Osteoblast (primary cell): ENCODE measurements around the gene ADCY2. TPM values are rescaled to one million over a fixed set of nuclear protein-coding genes. Genes with fewer than 3 reads are reported as not detected.

Source experiments
- DNase-seq: peaks from one replicate; pipeline ENCODE4 v3.0.0; 2011; ENCODE audit warnings: low spot score, mixed read lengths; ENCODE audit not compliant: insufficient read length; ENCODE audit errors: missing footprints
- H2AFZ ChIP-seq: 2 replicates; pipeline ENCODE4 v1.6.0; 2011; ENCODE audit warnings: mild to moderate bottlenecking, low read length
- H3K27ac ChIP-seq: 2 replicates; pipeline ENCODE4 v1.5.1; 2011; ENCODE audit warnings: mild to moderate bottlenecking, low read depth, low read length, moderate library complexity
- H3K27me3 ChIP-seq: 2 replicates; pipeline ENCODE4 v1.6.0; 2012; ENCODE audit warnings: mild to moderate bottlenecking, control low read depth, inconsistent platforms, low read length, moderate library complexity; ENCODE audit not compliant: insufficient read depth
- H3K36me3 ChIP-seq: 2 replicates; pipeline ENCODE4 v1.5.1; 2011; ENCODE audit warnings: mild to moderate bottlenecking, low read length, control low read depth, moderate library complexity; ENCODE audit not compliant: insufficient read depth
- H3K4me1 ChIP-seq: 2 replicates; pipeline ENCODE4 v1.5.1; 2011; ENCODE audit warnings: mild to moderate bottlenecking, low read length, control low read depth, moderate library complexity; ENCODE audit not compliant: insufficient read depth
- H3K4me2 ChIP-seq: 2 replicates; pipeline ENCODE4 v1.6.0; 2011; ENCODE audit warnings: mild to moderate bottlenecking, low read length; ENCODE audit not compliant: insufficient read depth
- H3K4me3 ChIP-seq: fragments of 200-600 bp; sonication (generic); 3 replicates; pipeline ENCODE4 v1.5.1; 2012; ENCODE audit warnings: mild to moderate bottlenecking, low read length, inconsistent platforms; ENCODE audit not compliant: insufficient read depth
- H3K79me2 ChIP-seq: 2 replicates; pipeline ENCODE4 v1.6.0; 2012; ENCODE audit warnings: mild to moderate bottlenecking, low read length, control low read depth, inconsistent platforms; ENCODE audit not compliant: insufficient read depth
- H3K9me3 ChIP-seq: 2 replicates; pipeline ENCODE4 v1.5.1; 2011; ENCODE audit warnings: low read depth, low read length, control low read depth
- H4K20me1 ChIP-seq: 2 replicates; pipeline ENCODE4 v1.6.0; 2012; ENCODE audit warnings: mild to moderate bottlenecking, low read length, control low read depth; ENCODE audit not compliant: insufficient read depth
- CTCF ChIP-seq: IDR thresholded peaks from 2 replicates; pipeline ENCODE4 v1.5.1; 2011; ENCODE audit warnings: mild to moderate bottlenecking, low read depth, low read length, moderate library complexity; ENCODE audit errors: extremely low read depth
- total RNA-seq: library from RNA; depleted of rRNA; stranded (reverse); fragments of >200 nt; gene quantifications from 2 replicates; pipeline ENCODE4 v1.2.3, GENCODE V29; 2012

ADCY2 gene
- total RNA-seq, 1 donor = under 0.01 TPM

- no peak for TF ChIP-seq CTCF
- H3K4me3 ChIP-seq = no peak overlapping the region
- H3K27me3 ChIP-seq = no peaks in the 10 kb centered on the region
- DNase-seq = peak; percentile 62
- peaks cover 30% of the 10 kb centered on the region for H3K4me1 ChIP-seq
- peaks cover 55% of the 10 kb centered on the region for H3K79me2 ChIP-seq
- peak overlapping the region; percentile 24 for H3K4me2 ChIP-seq
- H3K36me3 ChIP-seq = peaks cover 58% of the 10 kb centered on the region
- no peak overlapping the region for H2AFZ ChIP-seq
- peak overlapping the region; percentile 82 for H3K27ac ChIP-seq
- peaks cover 25% of the 10 kb centered on the region for H4K20me1 ChIP-seq
- H3K9me3 ChIP-seq = no peaks in the 10 kb centered on the region
Observed at GRCh38 chr5:7878381-7878873, 482.5 kb downstream of the ADCY2 start.
